Muscle of back (tissue), 11 donors: Measurements from ENCODE around the gene FOXS1. TPM values are rescaled to one million over a fixed set of nuclear protein-coding genes. Genes with fewer than 3 reads are reported as not detected.

Experiments
- DNase-seq, 3 donors: peaks; one replicate each; pipeline versions ENCODE4 v3.0.0 to v3.0.0-alpha.2; 2013
- polyA plus RNA-seq, 10 donors: library from polyadenylated mRNA; unstranded; fragments of 120-200 nt; gene quantifications; one replicate each; pipeline ENCODE4 v1.2.1, GENCODE V29; 2013; ENCODE audit not compliant: insufficient read length in 10 of 10

Gene FOXS1
- polyA plus RNA-seq, 10 donors: 3.9 to 10.8 (median 5.0) TPM

DNA sequence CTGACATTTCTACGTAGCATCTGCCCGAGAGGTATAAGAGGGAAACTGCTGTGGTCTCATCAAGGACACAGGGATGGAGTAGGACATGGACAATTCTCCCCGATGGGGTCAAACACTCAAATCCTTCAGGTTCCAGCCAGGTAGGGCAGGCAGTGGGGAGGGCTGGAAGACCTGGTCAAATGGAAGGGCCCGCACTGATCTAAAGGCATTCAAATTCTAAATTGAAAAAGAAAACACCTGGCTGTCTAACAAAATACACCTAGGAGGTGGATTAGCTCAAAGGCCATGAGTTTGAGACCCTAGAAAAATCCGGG lies 16.7 kb upstream of the FOXS1 start:
- DNase-seq: no peak

GRCh38 chr20:31861385-31862156 lies 16.2 kb upstream of the FOXS1 start:
- DNase-seq: peak; percentile 44 to 87 (median 71)

- no peak for DNase-seq
These were observed 15.7 kb upstream of the FOXS1 start for GRCh38 chr20:31861135-31861384.

- peak in 1 of 3 donors; percentile 37 for DNase-seq
These were observed 15.2 kb upstream of the FOXS1 start for GRCh38 chr20:31860390-31861134.

GRCh38 chr20:31859998-31860380 lies 14.6 kb upstream of the FOXS1 start:
- no peak for DNase-seq

DNA sequence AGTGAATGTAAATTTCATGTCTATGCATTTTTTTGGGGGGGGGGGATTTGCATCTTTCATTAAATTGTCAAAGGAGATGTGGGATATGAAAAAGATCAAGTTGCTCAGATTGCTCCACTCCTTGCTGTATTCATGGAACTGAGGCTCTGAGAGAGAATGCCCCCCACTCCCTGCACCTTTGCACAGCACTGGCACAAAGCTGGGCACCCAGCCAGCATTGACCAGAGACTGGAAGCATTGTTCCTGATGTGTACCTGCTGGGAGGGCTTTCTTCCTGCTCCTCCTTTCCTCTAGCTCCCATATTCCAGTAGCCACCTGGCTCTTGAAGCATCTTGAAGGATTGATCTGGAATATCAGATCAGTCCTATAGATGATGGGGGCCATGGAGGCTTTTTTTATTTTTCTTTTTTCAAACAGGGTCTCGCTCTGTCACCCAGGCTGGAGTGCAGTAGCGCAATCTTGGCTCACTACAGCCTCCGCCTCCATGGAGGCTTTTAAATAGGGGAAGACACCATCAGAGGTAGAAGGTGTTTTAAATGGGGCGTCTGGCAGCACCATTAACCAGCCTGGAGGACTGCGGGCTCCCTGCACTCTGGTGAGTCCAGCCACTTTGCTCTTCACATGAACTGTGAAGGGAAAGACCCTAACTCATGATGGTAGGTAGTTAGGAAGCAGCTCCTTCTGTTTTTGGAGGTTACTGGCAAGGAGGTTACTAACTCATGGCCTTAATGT lies 14.0 kb upstream of the FOXS1 start:
- no peak for DNase-seq

DNA sequence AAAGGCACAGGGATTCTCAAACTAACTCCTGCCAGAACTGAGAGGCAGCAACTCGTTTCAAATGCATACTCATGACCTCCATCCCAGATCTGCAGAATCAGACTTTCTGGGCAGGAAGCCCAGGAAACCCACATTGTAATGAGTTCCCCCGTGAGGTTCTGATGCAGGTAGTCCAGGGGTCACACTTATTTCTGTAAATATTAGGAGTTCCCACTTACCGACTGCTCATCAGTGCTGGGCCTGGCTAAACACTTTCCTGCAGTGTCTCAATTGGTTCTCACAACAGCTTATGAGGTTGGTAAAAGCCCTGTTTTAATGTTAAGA lies 13.3 kb upstream of the FOXS1 start:
- no peak for DNase-seq

GRCh38 chr20:31857861-31858759 lies 12.7 kb upstream of the FOXS1 start:
- no peak for DNase-seq

- DNase-seq: no peak
These were observed 11.1 kb upstream of the FOXS1 start for GRCh38 chr20:31856516-31856915.

DNA sequence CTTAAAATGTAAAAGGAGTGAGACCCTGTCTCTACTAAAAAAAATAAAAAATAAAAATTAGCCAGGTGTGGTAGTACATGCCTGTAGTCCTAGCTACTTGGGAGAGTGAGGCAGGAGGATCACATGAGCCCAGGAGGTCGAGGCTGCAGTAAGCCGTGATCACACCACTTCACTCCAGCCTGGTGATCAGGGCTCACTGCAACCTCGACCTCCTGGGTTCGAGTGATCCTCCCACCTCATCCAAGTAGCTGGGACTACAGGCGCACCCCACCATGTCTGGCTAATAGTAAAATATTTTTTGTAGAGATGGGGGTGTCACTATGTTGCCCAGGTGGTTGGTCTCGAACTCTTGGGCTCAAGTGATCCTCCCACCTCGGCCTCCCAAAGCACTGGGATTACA lies 8.1 kb upstream of the FOXS1 start:
- DNase-seq: no peak

DNA sequence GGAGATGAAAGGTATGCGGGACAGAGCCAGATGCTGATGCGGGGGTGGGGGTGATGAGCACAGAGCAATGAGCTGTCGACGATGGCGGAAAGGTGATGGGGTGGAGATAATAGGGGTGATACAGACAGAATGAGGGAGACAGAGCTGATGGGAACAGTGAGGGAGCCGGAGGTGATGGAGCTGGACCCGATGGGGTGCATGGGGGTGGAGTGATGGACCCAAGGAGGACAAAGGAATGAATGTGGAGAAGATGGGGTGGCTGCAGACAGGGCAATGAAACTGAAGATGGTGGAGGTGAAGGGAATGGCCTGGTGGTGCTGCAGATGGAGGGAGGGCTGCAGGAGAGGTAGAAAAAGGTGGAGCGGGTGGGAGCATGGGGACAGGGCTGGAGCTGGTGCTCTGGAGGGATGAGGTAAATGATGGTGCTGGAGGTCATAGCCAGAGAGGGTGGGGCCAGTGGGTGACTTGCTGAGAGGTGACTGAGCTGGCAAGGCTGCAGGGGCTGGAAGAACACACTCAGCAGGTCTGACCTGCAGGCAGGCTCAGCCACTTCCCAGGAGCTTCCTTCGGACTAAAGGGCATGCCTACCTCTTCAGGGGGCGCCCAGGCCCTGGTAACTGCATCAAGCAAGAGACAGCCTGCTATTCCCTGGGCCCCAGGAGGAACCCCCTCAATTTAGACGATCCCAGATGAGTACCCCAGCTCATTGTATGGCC lies 6.0 kb upstream of the FOXS1 start:
- no peak for DNase-seq

- no peak for DNase-seq
These were observed 4.0 kb upstream of the FOXS1 start for GRCh38 chr20:31849306-31849930.

GRCh38 chr20:31848088-31848999 lies 2.9 kb upstream of the FOXS1 start:
- DNase-seq: no peak

GRCh38 chr20:31846793-31847138 lies 1.4 kb upstream of the FOXS1 start:
- DNase-seq: no peak

DNA sequence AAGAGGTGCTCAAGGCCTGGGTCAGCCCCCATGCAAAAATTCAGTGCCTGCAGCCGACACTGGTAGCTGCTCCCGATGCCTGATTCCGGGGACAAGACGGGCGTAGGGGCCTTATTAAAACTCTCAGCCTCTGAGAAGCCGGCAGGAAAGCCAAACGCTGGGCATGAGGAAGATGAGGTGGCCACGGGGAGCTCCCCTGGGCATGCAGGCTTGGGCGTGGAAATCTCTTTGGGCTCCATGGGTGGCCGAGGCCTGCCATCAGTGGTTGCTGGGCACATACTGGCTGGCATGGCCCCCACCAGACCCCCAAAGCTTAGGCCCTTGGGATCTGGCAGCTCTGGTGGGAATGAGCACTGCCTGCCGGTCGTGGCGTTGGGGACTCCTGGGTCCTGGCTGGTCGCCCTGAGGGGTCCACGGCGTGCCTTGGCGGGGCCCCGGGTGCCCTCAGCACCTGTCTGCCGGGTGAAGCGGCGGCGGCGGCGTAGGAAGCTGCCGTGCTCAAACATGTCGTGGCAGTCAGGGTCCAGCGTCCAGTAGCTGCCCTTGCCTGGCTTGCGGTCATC lies 586 bp downstream of the FOXS1 start:
- DNase-seq: no peak

GRCh38 chr20:31843881-31844280 lies 1.5 kb downstream of the FOXS1 start:
- DNase-seq: no peak

DNA sequence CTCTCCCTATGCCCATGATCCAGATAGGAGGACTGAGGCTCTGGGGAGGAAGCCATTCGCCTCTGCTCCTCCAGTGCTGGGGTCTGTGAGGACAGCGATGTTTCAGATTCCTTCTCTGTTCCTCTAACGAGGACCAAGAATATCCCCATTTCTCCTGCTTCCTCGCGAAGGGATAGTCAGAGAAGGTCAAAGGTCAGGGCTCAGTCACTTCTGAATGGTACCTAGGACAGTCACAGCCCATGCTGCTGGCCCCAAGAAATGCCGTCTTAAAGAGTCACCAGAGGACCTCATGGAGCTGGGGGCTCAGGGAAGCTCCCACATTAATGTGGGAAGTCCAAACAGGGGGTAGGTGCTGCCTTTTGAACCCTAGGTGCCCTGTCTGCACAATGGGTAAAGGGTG lies 2.1 kb downstream of the FOXS1 start:
- no peak for DNase-seq

GRCh38 chr20:31842471-31843157 lies 2.8 kb downstream of the FOXS1 start:
- DNase-seq: peak in 1 of 3 donors; percentile 75

DNA sequence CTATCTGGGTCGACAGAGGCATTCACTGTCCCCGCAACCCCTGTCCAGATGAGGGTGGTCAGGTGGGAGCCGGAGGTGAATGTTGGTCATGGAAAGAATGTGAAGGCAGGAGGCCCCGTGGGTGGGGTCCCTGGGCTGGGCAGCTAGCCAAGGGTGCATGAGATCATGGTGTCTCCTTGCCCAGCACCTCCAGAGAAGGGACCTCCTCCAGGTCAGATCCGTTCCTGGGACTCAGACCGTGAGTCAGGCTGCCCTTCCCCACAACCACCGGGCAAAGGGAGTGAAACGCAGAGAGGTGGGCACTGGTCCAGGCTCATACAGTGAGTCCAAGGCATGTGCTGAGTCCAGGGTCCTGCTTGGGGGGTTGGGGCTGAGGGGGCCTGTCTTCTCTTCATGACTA lies 3.5 kb downstream of the FOXS1 start:
- no peak for DNase-seq
